Parathyroid adenoma (tissue), 2 donors: ENCODE results near the gene RPS16.

ENCODE experiments used
- H2AFZ ChIP-seq: fragments of 300-600 bp; sonication (generic); one replicate; pipeline ENCODE4 v1.7.0; 2017; ENCODE audit warnings: antibody characterized with exemption, mild to moderate bottlenecking
- H3K27ac ChIP-seq: fragments of 300-600 bp; sonication (generic); one replicate; pipeline ENCODE4 v1.7.0; 2017
- H3K27me3 ChIP-seq: fragments of 300-600 bp; sonication (generic); one replicate; pipeline ENCODE4 v1.7.0; 2017; ENCODE audit warnings: low read length; ENCODE audit not compliant: control insufficient read depth, insufficient read depth
- H3K36me3 ChIP-seq: fragments of 300-600 bp; sonication (generic); one replicate; pipeline ENCODE4 v1.7.0; 2017; ENCODE audit warnings: low read length; ENCODE audit not compliant: control insufficient read depth, insufficient read depth
- H3K4me1 ChIP-seq: fragments of 300-600 bp; sonication (generic); one replicate; pipeline ENCODE4 v1.7.0; 2017; ENCODE audit warnings: control low read depth
- H3K4me2 ChIP-seq: fragments of 300-600 bp; sonication (generic); one replicate; pipeline ENCODE4 v1.7.0; 2017; ENCODE audit warnings: low read length
- H3K4me3 ChIP-seq: fragments of 300-600 bp; sonication (generic); one replicate; pipeline ENCODE4 v1.7.0; 2017; ENCODE audit warnings: low read depth, low read length
- H3K79me2 ChIP-seq: fragments of 300-600 bp; sonication (generic); one replicate; pipeline ENCODE4 v1.7.0; 2017; ENCODE audit warnings: control low read depth
- H3K9ac ChIP-seq: fragments of 300-600 bp; sonication (generic); one replicate; pipeline ENCODE4 v1.7.0; 2017; ENCODE audit warnings: mild to moderate bottlenecking
- H3K9me3 ChIP-seq: fragments of 300-600 bp; sonication (generic); one replicate; pipeline ENCODE4 v1.7.0; 2017; ENCODE audit warnings: low read length; ENCODE audit not compliant: control insufficient read depth
- TF ChIP-seq, protein P1 (sequence below): fragments of 300-600 bp; sonication (generic); IDR thresholded peaks from one replicate; pipeline ENCODE4 v1.7.0; 2017; ENCODE audit warnings: antibody characterized with exemption, mild to moderate bottlenecking
- donor health status: primary hyperparathyroidism.

The RPS16 gene

DNA sequence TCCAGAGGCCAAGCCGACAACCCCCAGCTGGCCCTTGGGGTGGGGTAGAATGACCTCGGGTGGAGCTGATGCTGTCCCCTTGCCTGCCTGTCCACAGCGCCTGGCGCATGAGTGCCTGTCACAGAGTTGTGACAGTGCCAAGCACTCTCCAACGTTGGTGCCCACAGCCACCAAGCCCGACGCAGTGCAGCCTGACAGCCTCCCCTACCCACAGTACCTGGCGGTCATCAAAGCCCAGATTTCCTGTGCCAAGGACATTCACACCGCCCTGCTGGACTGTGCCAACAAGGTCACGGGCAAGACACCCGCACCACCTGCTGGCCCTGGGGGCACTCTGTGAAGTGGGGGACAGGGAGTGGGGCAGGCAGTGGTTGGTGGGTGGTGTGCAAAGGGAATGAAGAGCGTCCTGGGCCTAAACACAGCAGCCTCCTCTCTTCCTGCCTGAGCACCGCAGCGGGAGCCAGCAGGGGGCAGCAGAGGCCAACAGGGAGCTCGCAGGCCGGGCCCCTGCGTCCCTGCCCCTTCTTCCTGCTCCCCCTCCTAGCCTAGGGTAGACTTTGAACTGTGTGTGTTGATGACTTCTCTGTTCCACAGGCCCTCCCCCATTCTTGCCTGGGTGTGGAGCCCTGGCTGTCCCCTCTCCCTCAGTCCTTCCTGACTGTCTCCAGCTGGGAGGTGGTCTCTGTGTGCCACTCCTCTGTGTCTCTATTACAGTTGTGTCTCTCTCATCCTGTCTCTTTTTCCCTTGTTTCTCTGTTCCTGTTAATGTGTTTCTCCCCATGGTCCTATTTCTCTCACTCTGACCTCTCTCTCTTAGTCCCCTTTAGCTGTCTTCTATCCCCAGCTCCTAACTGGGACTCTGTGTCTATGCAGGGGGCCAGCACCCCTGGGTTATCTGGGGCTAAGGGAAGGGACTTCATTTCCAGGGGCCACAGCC lies 38.1 kb downstream of the RPS16 start:
- Histone ChIP-seq H3K27ac (peak overlapping the region; percentile 58), H3K4me2 (no peak overlapping the region), H3K36me3 (no peaks in the 10 kb centered on the region), H3K4me1 (peaks cover 31% of the 10 kb centered on the region), H3K79me2 (peaks cover 10% of the 10 kb centered on the region), H3K9ac (no peak overlapping the region), H3K4me3 (no peak overlapping the region), H2AFZ (peak overlapping the region; percentile 10), H3K9me3 (no peaks in the 10 kb centered on the region), H3K27me3 (no peaks in the 10 kb centered on the region)
- TF ChIP-seq, protein P1, sequence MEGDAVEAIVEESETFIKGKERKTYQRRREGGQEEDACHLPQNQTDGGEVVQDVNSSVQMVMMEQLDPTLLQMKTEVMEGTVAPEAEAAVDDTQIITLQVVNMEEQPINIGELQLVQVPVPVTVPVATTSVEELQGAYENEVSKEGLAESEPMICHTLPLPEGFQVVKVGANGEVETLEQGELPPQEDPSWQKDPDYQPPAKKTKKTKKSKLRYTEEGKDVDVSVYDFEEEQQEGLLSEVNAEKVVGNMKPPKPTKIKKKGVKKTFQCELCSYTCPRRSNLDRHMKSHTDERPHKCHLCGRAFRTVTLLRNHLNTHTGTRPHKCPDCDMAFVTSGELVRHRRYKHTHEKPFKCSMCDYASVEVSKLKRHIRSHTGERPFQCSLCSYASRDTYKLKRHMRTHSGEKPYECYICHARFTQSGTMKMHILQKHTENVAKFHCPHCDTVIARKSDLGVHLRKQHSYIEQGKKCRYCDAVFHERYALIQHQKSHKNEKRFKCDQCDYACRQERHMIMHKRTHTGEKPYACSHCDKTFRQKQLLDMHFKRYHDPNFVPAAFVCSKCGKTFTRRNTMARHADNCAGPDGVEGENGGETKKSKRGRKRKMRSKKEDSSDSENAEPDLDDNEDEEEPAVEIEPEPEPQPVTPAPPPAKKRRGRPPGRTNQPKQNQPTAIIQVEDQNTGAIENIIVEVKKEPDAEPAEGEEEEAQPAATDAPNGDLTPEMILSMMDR, result peak; percentile 97

DNA sequence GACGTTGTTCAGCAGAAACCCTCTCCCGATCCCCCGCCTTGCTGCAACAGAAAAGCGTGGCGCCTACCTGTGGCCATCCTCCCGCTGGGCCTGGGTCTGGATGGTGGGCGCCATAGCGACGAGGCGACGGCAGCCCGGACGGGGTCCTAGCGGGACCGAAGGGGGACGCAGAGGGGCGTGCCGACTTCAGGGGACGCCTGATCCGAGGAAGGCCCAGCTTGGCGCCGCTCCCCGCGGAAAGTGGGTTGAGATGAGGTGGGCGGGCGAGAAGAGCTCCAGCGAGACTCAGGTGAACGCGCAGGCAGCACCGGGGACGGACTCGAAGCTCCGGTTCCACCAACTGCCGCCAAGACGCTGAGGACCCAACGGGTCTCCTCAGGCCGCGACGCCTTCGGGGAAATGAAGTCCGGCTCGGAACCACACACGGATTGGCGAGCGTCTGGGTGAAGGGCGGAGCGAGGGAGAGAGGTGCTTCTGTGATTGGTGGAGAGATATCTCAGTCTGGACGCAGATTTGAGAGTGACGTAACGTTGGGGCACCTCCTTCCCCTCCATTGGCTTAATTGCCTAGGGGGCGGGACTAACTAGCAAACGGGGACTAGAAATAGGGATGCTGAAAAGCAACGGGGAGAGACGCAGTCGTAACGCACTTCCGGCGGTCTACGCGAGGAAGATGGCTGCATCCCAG lies 44.9 kb downstream of the RPS16 start, which contains the start of the genes MED29 and PAF1:
Gene MED29 (plus strand): TSS at position 628 of the 687 bp plus-strand sequence. CDS start 45 bp downstream, at position 673.
Gene PAF1 (minus strand): TSS at position 356 of the 687 bp plus-strand sequence. CDS start 242 bp downstream, at position 114.
- Histone ChIP-seq H2AFZ (peak within 1 kb of the TSS; percentile 88), H3K9me3 (no peaks in the 10 kb centered on the region), H3K4me2 (peak within 1 kb of the TSS; percentile 96), H3K79me2 (peaks cover 15% of the 10 kb centered on the region), H3K4me3 (peak within 1 kb of the TSS; percentile 94), H3K4me1 (peaks cover 13% of the 10 kb centered on the region), H3K27ac (peak within 1 kb of the TSS; percentile 94), H3K36me3 (no peaks in the 10 kb centered on the region), H3K9ac (peak within 1 kb of the TSS; percentile 55), H3K27me3 (no peaks in the 10 kb centered on the region)
- TF ChIP-seq, protein P1, result peak; percentile 13

DNA sequence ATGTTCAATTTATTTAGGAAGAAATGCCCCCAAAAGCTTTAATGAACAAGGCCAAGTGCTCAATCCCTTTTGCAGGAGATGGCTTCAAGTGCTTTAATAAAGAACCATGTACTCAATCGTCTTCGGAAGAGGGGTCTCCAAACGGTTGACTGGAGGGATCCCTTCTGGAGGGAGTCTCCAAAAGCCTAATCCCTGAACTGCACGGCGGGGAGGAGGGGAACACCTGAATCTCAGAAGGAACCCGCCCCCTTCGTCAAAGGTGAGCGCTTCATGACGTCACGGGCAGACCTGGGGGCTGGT lies 45.3 kb downstream of the RPS16 start:
- Histone ChIP-seq H2AFZ (peak overlapping the region; percentile 88), H3K9me3 (no peaks in the 10 kb centered on the region), H3K4me1 (peaks cover 13% of the 10 kb centered on the region), H3K27ac (peak overlapping the region; percentile 94), H3K27me3 (no peaks in the 10 kb centered on the region), H3K4me2 (peak overlapping the region; percentile 96), H3K36me3 (no peaks in the 10 kb centered on the region), H3K9ac (peak overlapping the region; percentile 55), H3K79me2 (peaks cover 15% of the 10 kb centered on the region), H3K4me3 (peak overlapping the region; percentile 94)
- TF ChIP-seq, protein P1, result no peak

DNA sequence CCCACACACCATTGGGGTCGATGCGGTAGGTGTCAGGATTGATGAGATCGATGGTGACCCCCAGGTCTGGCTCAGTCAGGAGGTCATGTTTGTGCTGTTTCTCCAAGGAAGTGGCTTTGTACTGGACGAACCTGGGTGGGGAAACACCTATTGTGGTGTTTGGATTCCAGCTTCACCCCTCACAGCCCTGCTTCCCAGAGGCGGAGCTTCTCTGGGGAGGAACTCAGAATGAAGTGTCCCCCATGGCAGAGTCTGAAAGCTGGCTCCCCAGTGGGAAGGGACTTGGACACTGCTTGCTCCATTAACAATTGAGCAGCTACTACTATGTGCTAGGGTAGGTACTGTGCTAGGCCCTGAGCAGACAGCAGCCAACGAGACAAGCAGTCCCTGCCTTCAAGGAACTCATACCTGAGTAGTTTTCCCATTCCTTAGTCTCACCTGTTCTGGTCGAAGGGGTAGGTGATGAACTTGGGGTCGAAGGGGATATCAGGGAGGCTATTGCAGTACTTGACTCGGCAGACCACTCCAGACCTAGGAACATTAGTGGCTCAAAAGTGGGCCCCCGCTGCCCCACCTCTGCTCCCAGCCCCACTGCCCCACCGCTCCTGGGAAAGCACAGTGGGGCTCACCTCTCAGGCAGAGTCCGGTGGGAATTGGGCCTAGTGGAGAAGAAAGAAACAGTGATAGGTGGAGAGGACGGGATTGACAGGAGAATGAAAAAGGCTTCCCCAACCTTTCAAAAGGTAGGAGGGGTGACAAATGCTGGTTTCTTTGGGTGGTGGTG lies 45.9 kb downstream of the RPS16 start:
- Histone ChIP-seq H3K4me3 (peak overlapping the region; percentile 94), H3K36me3 (no peaks in the 10 kb centered on the region), H3K27me3 (no peaks in the 10 kb centered on the region), H3K9me3 (no peaks in the 10 kb centered on the region), H3K79me2 (peaks cover 15% of the 10 kb centered on the region), H3K9ac (peak overlapping the region; percentile 55), H3K27ac (peak overlapping the region; percentile 94), H3K4me2 (peak overlapping the region; percentile 96), H3K4me1 (peaks cover 13% of the 10 kb centered on the region), H2AFZ (no peak overlapping the region)
- TF ChIP-seq, protein P1, result no peak
